GM23338 (cell line): Measurements from ENCODE around the gene PVALEF. TPM values are rescaled to one million over a fixed set of nuclear protein-coding genes. Genes with fewer than 3 reads are reported as not detected.

Source experiments
- ATAC-seq: fragments of 200-7000 bp; cut with Tn5 transposase; 3 replicates; pipeline ENCODE4 v1.9.1; 2020
- DNase-seq: peaks from one replicate; pipeline ENCODE4 v3.0.0-alpha.2; 2015; ENCODE audit warnings: low spot score
- H2AFZ ChIP-seq: fragments of 200-600 bp; sonication (generic); 2 replicates; pipeline ENCODE4 v1.8.0; 2016; ENCODE audit warnings: antibody characterized with exemption, mild to moderate bottlenecking, moderate library complexity
- H3F3A ChIP-seq: fragments of 200-600 bp; sonication (generic); replicated peaks from 2 replicates; pipeline ENCODE4 v1.8.0; 2017; ENCODE audit warnings: antibody characterized with exemption, mixed run types, low read depth
- H3K27ac ChIP-seq: fragments of 200-600 bp; sonication (generic); 2 replicates; pipeline ENCODE4 v1.6.1; 2016; ENCODE audit warnings: low read depth
- H3K27me3 ChIP-seq: fragments of 200-600 bp; sonication (generic); 2 replicates; pipeline ENCODE4 v1.8.0; 2016; ENCODE audit warnings: mild to moderate bottlenecking, mixed run types, moderate library complexity; ENCODE audit not compliant: insufficient read depth
- H3K36me3 ChIP-seq: fragments of 200-600 bp; sonication (generic); 2 replicates; pipeline ENCODE4 v1.8.0; 2016; ENCODE audit warnings: mild to moderate bottlenecking; ENCODE audit not compliant: insufficient read depth
- H3K4me1 ChIP-seq: fragments of 200-600 bp; sonication (generic); 2 replicates; pipeline ENCODE4 v1.8.0; 2016; ENCODE audit warnings: mild to moderate bottlenecking, moderate library complexity; ENCODE audit not compliant: insufficient read depth
- H3K4me2 ChIP-seq: fragments of 200-600 bp; sonication (generic); 2 replicates; pipeline ENCODE4 v1.7.1; 2017; ENCODE audit warnings: mixed run types
- H3K4me3 ChIP-seq: fragments of 200-600 bp; sonication (generic); 2 replicates; pipeline ENCODE4 v1.6.1; 2016; ENCODE audit warnings: mixed run types
- H3K79me2 ChIP-seq: fragments of 200-600 bp; sonication (generic); replicated peaks from 2 replicates; pipeline ENCODE4 v1.8.0; 2017; ENCODE audit warnings: mild to moderate bottlenecking; ENCODE audit not compliant: insufficient read depth
- H3K9me2 ChIP-seq: fragments of 200-600 bp; sonication (generic); 2 replicates; pipeline ENCODE4 v1.8.0; 2017; ENCODE audit not compliant: insufficient read depth
- H4K20me1 ChIP-seq: fragments of 200-600 bp; sonication (generic); replicated peaks from 2 replicates; pipeline ENCODE4 v1.8.0; 2017; ENCODE audit warnings: mild to moderate bottlenecking; ENCODE audit not compliant: insufficient read depth
- H3K27ac Mint-ChIP-seq: 2 replicates; pipeline ENCODE4 v1.8.0; 2020; ENCODE audit warnings: inconsistent platforms, mild to moderate bottlenecking, moderate library complexity, mixed read lengths
- H3K27me3 Mint-ChIP-seq: 3 replicates; pipeline ENCODE4 v1.8.0; 2022; ENCODE audit warnings: low read depth, mild to moderate bottlenecking, moderate library complexity, mixed read lengths, inconsistent platforms; ENCODE audit not compliant: insufficient read depth, poor library complexity
- H3K36me3 Mint-ChIP-seq: 3 replicates; pipeline ENCODE4 v1.8.0; 2021; ENCODE audit warnings: low read depth, mild to moderate bottlenecking, inconsistent platforms, moderate library complexity, mixed read lengths
- H3K4me1 Mint-ChIP-seq: 3 replicates; pipeline ENCODE4 v1.8.0; 2020; ENCODE audit warnings: mild to moderate bottlenecking, inconsistent platforms, mixed read lengths
- H3K4me3 Mint-ChIP-seq: 3 replicates; pipeline ENCODE4 v1.8.0; 2021; ENCODE audit warnings: moderate library complexity, mild to moderate bottlenecking, inconsistent platforms, mixed read lengths
- H3K9me3 Mint-ChIP-seq: 3 replicates; pipeline ENCODE4 v1.8.0; 2020; ENCODE audit warnings: moderate library complexity, mild to moderate bottlenecking, inconsistent platforms, mixed read lengths
- CREB1 ChIP-seq: fragments of 250-450 bp; sonication (Bioruptor Pico); IDR thresholded peaks from 2 replicates; pipeline ENCODE4 v1.5.0; 2020; ENCODE audit warnings: low read depth, mild to moderate bottlenecking, moderate library complexity
- CTCF ChIP-seq, 2 experiments: fragments of 200-600 bp in 1 of 2; sonication (generic) in 1 of 2; conservative IDR thresholded peaks; 2 replicates each; pipeline versions ENCODE4 v1.5.1 to v1.6.1; 2016 to 2017; ENCODE audit warnings: antibody characterized with exemption in 2 of 2, low read depth in 2 of 2, mild to moderate bottlenecking in 2 of 2, moderate library complexity in 1 of 2
- EZH2 ChIP-seq: fragments of 200-600 bp; sonication (generic); IDR thresholded peaks from one replicate; pipeline ENCODE4 v1.8.0; 2017; ENCODE audit warnings: antibody characterized with exemption, mild to moderate bottlenecking, low read depth; ENCODE audit not compliant: unreplicated experiment
- EZH2phosphoT487 ChIP-seq: fragments of 200-600 bp; sonication (generic); IDR thresholded peaks from one replicate; pipeline ENCODE4 v1.8.1; 2018; ENCODE audit warnings: antibody characterized with exemption; ENCODE audit not compliant: unreplicated experiment
- JUNB ChIP-seq: IDR thresholded peaks from one replicate; pipeline ENCODE4 v1.6.1; 2016; ENCODE audit warnings: antibody characterized with exemption; ENCODE audit not compliant: unreplicated experiment
- NANOG ChIP-seq: IDR thresholded peaks from 2 replicates; pipeline ENCODE4 v1.6.1; 2016; ENCODE audit warnings: antibody characterized with exemption, borderline replicate concordance
- POLR2AphosphoS5 ChIP-seq: IDR thresholded peaks from 2 replicates; pipeline ENCODE4 v1.6.1; 2016; ENCODE audit warnings: antibody characterized with exemption, low read depth
- REST ChIP-seq: IDR thresholded peaks from one replicate; pipeline ENCODE4 v1.6.1; 2018; ENCODE audit warnings: antibody characterized with exemption; ENCODE audit not compliant: unreplicated experiment
- STAT1 ChIP-seq: IDR thresholded peaks from one replicate; pipeline ENCODE4 v1.6.1; 2016; ENCODE audit warnings: antibody characterized with exemption; ENCODE audit not compliant: unreplicated experiment
- ZNF114 ChIP-seq: fragments of 250-450 bp; sonication (Bioruptor Pico); IDR thresholded peaks from 2 replicates; pipeline ENCODE4 v1.5.0; 2020; ENCODE audit warnings: mild to moderate bottlenecking, moderate library complexity
- ZNF462 ChIP-seq: fragments of 250-450 bp; sonication (Bioruptor Pico); IDR thresholded peaks from 2 replicates; pipeline ENCODE4 v1.5.0; 2020; ENCODE audit warnings: mild to moderate bottlenecking, moderate library complexity
- polyA plus RNA-seq: library from polyadenylated mRNA; unstranded; fragments of >200 nt; fragmentation: Nextera tagmentation; extraction: Ambion mirVana; gene quantifications from 2 replicates; pipeline ENCODE4 v1.2.1, GENCODE V29; 2016
- total RNA-seq: library from RNA; depleted of rRNA; stranded (reverse); fragments of >200 nt; shearing (Covaris generic); gene quantifications from 2 replicates; pipeline ENCODE4 v1.2.3, GENCODE V29; 2014

The PVALEF gene
- total and polyA plus RNA-seq, 2 experiments from 2014 or later, result not detected

GRCh38 chr17:81151278-81151677 is 14.0 kb upstream of the PVALEF start:
- H3K4me3 Mint-ChIP-seq, result no peak overlapping the region
- H3K27ac Mint-ChIP-seq, result no peak overlapping the region
- peaks cover 8% of the 10 kb centered on the region for H3K27me3 Mint-ChIP-seq
- H3K9me2 ChIP-seq, result no peaks in the 10 kb centered on the region
- no peak overlapping the region for H3K27ac ChIP-seq
- no peaks in the 10 kb centered on the region for H3F3A ChIP-seq
- no peaks in the 10 kb centered on the region for H3K27me3 ChIP-seq
- no peak overlapping the region for H3K4me3 ChIP-seq
- H3K4me2 ChIP-seq, result no peak overlapping the region
- peaks cover 3% of the 10 kb centered on the region; the same call in 1 of the 3 replicates for H3K9me3 Mint-ChIP-seq
- no peak for TF ChIP-seq STAT1
- no peak for TF ChIP-seq ZNF114 (CRISPR knock-in tag)
- no peak for TF ChIP-seq JUNB
- no peak for TF ChIP-seq EZH2phosphoT487
- TF ChIP-seq REST, result no peak
- TF ChIP-seq CREB1 (CRISPR knock-in tag), result no peak
- no peak for TF ChIP-seq ZNF462 (CRISPR knock-in tag)
- no peak for TF ChIP-seq CTCF (conservative IDR thresholded peaks at IDR 0.05; ENCODE audit: low read depth in 2 of 2)
- no peak for TF ChIP-seq EZH2
- TF ChIP-seq NANOG, result no peak
- no peak for TF ChIP-seq POLR2AphosphoS5
- DNase-seq (no peak), ATAC-seq (no peak)
- no peaks in the 10 kb centered on the region for H3K36me3 Mint-ChIP-seq
- H3K36me3 ChIP-seq, result no peaks in the 10 kb centered on the region
- no peak overlapping the region for H2AFZ ChIP-seq
- no peaks in the 10 kb centered on the region for H3K79me2 ChIP-seq
- H3K4me1 Mint-ChIP-seq, result no peaks in the 10 kb centered on the region
- no peaks in the 10 kb centered on the region for H3K4me1 ChIP-seq
- 0 out of 2 replicates have a peak, but pooled peaks cover 2% of the 10 kb centered on the region for H4K20me1 ChIP-seq
